Rectal smooth muscle tissue (tissue), 1 donor: ENCODE data around the gene CHRM3.
"Not testable (repeated sequence)": the region's sequence is repeated elsewhere in the genome, so short reads cannot be mapped to it uniquely, and the experiment has no call there.

Experiments
- H3K27ac ChIP-seq: one replicate; pipeline ENCODE4 v1.7.0; 2013; ENCODE audit warnings: low read depth, low read length, inconsistent platforms
- H3K27me3 ChIP-seq: one replicate; pipeline ENCODE4 v1.7.0; 2013; ENCODE audit warnings: low read length; ENCODE audit not compliant: control insufficient read depth, insufficient read depth
- H3K36me3 ChIP-seq: one replicate; pipeline ENCODE4 v1.7.0; 2013; ENCODE audit warnings: low read length; ENCODE audit not compliant: control insufficient read depth, insufficient read depth
- H3K4me1 ChIP-seq: one replicate; pipeline ENCODE4 v1.7.0; 2013; ENCODE audit warnings: low read length; ENCODE audit not compliant: control insufficient read depth, insufficient read depth
- H3K4me3 ChIP-seq: one replicate; pipeline ENCODE4 v1.7.0; 2013; ENCODE audit warnings: low read length
- H3K9ac ChIP-seq: one replicate; pipeline ENCODE4 v1.7.0; 2013; ENCODE audit warnings: low read length

The CHRM3 gene

DNA sequence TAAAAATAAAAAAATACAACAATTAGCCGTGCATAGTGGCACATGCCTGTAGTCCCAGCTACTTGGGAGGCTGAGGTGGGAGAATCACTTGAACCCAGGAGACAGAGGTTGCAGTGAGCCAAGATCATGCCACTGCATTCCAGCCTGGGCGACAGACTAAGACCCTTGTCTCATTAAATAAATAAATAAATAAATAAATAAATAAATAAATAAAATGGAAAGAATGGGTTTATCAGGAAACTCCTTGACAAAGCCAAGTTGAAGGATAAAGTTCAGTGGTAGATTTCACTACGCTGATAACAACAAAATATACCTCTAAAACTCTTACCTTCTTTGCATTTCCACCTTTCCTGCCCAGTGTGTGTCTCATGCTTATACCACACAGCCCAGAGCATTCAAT, 15.5 kb upstream of the CHRM3 start:
- not testable (repeated sequence) for H3K27me3 ChIP-seq, H3K9ac ChIP-seq, H3K4me1 ChIP-seq, H3K4me3 ChIP-seq, H3K36me3 ChIP-seq, H3K27ac ChIP-seq

DNA sequence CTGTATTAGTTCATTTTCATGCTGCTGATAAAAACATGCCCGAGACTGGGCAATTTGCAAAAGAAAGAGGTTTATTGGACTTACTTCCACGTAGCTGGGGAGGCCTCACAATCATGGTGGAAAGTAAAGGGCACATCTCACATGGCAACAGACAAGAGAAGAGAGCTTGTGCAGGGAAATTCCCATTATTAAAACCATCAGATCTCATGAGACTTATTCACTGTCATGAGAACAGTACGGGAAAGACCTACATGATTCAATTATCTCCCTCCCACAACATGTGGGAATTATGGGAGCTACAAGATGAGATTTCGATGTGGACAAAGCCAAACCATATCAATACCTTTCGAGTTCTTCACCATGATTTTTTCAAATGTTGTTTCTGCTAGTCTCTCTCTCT, 3.7 kb upstream of the CHRM3 start:
- Histone ChIP-seq H3K4me1 (no peaks in the 10 kb centered on the region), H3K9ac (no peak overlapping the region), H3K36me3 (no peaks in the 10 kb centered on the region)

DNA sequence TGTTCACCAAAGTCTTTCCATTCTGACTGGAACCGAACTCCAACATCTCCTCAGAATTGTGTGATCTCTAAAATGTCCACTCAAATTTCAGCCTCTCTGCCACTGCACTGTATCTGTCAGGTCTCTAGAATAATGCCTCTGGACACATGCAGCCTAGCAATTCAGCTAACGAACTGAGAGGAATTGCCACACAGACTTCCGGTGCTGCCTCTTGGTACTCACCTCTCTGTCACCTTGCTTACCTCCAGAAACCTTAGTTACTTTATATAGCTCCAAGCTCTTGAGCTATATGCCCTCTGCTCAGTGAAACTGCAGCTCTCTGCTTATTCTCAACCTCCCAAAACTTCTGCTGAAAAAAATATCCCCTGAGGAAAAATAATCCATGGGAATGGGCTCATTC, 2.7 kb upstream of the CHRM3 start:
- no peak overlapping the region for H3K9ac ChIP-seq
- H3K4me1 ChIP-seq = no peaks in the 10 kb centered on the region
- H3K27me3 ChIP-seq = no peaks in the 10 kb centered on the region

More for the DNA sequence above, 3.7 kb upstream of the CHRM3 start:
- H3K27me3 ChIP-seq = no peaks in the 10 kb centered on the region
- H3K27ac ChIP-seq = no peak overlapping the region
- H3K4me3 ChIP-seq = no peak overlapping the region

DNA sequence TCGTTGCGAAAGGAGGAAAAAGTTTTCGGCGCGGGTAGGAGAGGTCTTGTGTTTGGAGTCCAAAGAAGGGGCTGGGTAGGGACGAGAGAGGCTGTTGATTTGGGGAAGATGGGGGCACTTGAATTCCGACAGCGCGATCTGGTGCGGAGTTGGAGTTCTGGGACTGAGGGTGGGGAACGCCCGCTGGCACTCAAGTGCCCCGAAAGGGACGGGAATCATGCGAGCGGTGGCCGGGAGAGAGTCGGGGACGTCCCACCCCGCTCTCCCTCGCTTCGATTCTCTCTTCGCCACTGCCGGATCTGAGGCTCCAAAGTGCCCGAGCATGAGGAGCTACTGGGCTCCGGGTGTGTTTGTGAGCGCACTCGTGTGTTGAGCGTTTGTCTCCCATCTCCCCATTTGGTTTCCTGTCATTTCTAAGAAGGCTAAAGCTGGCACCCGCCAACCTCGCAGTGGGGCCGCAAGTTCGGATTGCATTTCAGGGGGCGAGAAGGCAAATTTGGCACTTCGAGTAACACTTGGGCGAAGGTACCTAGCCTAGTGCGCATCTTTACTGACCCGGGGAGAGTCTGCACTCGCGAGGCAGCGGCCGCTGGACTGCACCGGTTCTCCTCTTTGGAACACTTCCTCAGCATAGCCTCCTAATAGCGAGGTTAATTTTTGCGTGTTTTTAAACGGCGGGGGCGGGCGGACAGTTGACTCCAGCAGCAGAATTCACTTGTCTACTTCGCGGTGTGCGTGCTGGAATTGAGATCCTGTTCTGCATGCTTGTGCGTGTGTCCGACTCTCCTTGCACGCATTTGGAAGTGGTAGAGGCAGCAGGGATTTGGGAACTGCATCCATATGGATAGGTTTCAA, 1.2 kb downstream of the CHRM3 start:
- Histone ChIP-seq H3K36me3 (no peaks in the 10 kb centered on the region), H3K4me1 (no peaks in the 10 kb centered on the region), H3K27me3 (no peaks in the 10 kb centered on the region), H3K4me3 (peak overlapping the region; percentile 65), H3K9ac (peak overlapping the region; percentile 6), H3K27ac (peak overlapping the region; percentile 72)

More for the DNA sequence above, 2.7 kb upstream of the CHRM3 start:
- Histone ChIP-seq H3K27ac (no peak overlapping the region), H3K4me3 (no peak overlapping the region), H3K36me3 (no peaks in the 10 kb centered on the region)

DNA sequence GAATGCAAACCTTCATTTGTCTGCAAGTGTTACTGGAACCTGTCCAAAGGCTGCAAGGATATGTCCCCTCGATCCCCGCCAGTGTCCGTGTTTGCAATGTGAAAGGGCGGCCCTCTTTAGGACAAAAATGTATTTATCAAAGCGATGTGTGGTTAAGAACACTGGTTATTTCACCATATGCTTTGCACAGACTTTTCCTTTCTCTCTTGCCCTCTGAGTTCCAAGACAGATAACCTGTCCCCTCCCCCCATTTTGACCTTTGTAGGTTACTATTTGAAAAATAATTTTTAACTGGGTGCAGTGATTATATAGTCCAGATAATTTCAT, 1.8 kb downstream of the CHRM3 start:
- no peak overlapping the region for H3K9ac ChIP-seq
- H3K36me3 ChIP-seq = no peaks in the 10 kb centered on the region
- H3K4me1 ChIP-seq = no peaks in the 10 kb centered on the region
- H3K4me3 ChIP-seq = peak overlapping the region; percentile 65
- H3K27me3 ChIP-seq = no peaks in the 10 kb centered on the region
- H3K27ac ChIP-seq = peak overlapping the region; percentile 72

DNA sequence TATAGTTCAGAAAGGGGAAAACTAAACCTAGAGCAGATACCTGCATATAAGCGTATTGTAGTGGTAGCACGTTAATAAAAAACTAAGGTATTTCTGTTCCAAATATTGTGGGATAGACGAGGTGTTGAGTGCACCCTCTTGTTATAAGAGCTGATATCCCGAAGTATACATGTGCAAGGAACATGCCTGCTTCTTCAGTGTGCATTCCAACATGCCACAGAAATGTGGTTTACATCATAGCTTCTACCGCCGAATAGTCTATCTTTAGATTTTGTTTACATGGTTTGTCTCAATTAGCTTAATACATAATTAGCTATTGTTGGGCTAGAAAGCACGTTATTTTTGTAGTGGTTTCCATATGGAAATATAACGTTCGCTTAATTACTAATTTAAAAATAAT, 2.2 kb downstream of the CHRM3 start:
- no peak overlapping the region for H3K27ac ChIP-seq
- H3K27me3 ChIP-seq = no peaks in the 10 kb centered on the region
- no peaks in the 10 kb centered on the region for H3K36me3 ChIP-seq
- no peaks in the 10 kb centered on the region for H3K4me1 ChIP-seq
- peak overlapping the region; percentile 65 for H3K4me3 ChIP-seq
- no peak overlapping the region for H3K9ac ChIP-seq

DNA sequence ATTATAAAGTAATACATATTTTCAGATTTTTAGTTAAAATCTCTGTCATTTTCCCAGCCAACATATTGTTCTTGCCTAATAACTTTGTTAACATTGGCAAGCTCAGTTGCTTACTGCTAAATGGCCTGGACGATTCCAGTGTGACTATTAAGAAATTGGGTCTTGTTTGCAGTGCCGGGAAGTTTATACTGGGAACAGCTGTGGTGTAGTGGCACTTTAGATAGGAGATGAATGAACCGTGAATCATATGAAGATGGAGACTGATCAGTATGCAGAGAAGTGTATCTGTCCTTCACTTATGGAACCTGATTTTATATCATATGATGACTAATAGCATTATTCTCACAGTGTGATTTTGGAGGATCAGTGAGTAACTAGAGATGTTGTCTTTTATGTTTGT, 3.3 kb downstream of the CHRM3 start:
- no peak overlapping the region for H3K4me3 ChIP-seq

DNA sequence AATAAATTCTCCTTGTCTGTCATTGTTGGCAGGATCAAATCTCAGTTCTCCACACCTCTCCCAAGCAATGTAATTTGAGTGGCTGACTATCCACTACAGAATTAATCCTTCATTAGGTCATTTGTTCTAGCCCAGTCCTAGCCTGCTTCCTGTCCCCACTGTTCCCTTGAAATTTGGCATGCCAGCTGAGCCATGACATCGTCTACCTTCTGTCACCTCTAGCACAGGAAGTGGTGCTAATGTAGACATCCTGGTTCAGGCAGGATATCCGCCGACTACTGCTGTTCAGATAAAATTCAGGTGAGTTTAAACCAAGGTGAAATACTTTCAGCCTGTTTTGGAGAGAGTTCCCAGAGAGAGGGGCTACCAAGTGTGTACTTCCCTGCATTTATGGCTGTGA, 5.9 kb downstream of the CHRM3 start:
- Histone ChIP-seq H3K4me3 (no peak overlapping the region), H3K27me3 (no peaks in the 10 kb centered on the region), H3K9ac (no peak overlapping the region), H3K36me3 (no peaks in the 10 kb centered on the region), H3K4me1 (peaks cover 3% of the 10 kb centered on the region), H3K27ac (no peak overlapping the region)

More for the DNA sequence above, 3.3 kb downstream of the CHRM3 start:
- Histone ChIP-seq H3K9ac (no peak overlapping the region), H3K27me3 (no peaks in the 10 kb centered on the region), H3K36me3 (no peaks in the 10 kb centered on the region), H3K27ac (no peak overlapping the region), H3K4me1 (peaks cover 3% of the 10 kb centered on the region)

DNA sequence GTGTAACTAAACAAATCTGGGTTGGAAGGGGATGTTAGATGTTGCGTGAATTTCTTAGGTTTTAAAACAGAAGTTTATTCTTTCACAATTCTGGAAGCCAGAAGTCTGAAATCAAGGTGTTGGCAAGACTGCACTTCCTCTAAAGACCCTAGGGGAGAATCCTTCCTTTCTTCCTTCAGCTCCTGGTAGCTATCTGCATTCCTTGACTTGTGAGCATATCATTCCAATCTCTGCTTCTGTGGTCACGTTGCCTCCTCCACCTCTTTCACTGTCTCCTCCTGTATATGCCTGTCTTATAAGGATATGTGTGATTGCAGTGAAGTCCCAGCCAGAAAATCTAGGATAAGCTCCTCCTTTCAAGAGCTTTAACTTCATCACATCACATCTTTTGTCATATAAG, 7.7 kb downstream of the CHRM3 start:
- Histone ChIP-seq H3K36me3 (no peaks in the 10 kb centered on the region), H3K4me3 (no peak overlapping the region), H3K9ac (no peak overlapping the region), H3K27me3 (no peaks in the 10 kb centered on the region), H3K27ac (no peak overlapping the region), H3K4me1 (peaks cover 3% of the 10 kb centered on the region)

DNA sequence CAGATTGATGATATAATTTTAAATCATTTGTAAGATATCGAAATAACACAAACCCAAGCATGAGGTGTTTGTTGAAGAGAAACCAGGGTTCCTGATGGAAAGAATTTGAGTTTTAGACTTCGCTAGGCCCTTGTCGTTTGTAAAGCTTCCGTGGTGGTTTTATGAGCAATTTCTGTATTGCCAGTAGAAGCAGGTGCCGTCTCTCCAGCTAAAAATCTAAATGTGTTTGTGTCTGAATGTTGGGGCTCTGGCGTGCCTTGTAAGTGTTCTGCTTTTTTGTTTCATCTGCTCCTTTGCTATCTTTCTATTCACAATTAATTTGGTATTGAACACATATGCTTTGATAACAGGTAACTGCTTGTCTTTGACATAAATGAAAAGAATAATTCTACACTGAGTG, 27.5 kb downstream of the CHRM3 start:
- Histone ChIP-seq H3K27ac (peak overlapping the region; percentile 44), H3K4me3 (no peak overlapping the region), H3K9ac (no peak overlapping the region)

DNA sequence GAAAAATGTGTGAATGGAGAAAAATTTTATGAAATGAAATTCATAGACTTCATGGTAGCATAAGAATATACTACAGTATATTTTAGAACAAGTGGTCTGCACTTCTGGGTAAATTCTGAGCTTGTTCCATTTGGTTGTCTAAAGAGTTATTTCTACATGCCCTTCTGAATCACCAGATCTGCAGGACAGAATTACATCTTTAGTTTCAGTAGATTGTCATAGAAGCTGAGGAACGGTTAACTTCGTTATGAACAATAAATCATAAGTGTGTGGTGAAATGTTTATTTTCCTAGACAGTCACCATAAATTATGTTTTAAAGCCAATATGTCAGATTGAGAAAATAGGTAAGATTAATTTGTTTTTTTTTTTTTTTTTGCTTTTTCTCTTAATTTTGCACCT, 30.9 kb downstream of the CHRM3 start:
- Histone ChIP-seq H3K9ac (no peak overlapping the region), H3K4me3 (no peak overlapping the region), H3K4me1 (peaks cover 15% of the 10 kb centered on the region), H3K27me3 (no peaks in the 10 kb centered on the region), H3K36me3 (no peaks in the 10 kb centered on the region), H3K27ac (no peak overlapping the region)

More for the DNA sequence above, 27.5 kb downstream of the CHRM3 start:
- Histone ChIP-seq H3K27me3 (no peaks in the 10 kb centered on the region), H3K4me1 (peaks cover 15% of the 10 kb centered on the region), H3K36me3 (no peaks in the 10 kb centered on the region)

DNA sequence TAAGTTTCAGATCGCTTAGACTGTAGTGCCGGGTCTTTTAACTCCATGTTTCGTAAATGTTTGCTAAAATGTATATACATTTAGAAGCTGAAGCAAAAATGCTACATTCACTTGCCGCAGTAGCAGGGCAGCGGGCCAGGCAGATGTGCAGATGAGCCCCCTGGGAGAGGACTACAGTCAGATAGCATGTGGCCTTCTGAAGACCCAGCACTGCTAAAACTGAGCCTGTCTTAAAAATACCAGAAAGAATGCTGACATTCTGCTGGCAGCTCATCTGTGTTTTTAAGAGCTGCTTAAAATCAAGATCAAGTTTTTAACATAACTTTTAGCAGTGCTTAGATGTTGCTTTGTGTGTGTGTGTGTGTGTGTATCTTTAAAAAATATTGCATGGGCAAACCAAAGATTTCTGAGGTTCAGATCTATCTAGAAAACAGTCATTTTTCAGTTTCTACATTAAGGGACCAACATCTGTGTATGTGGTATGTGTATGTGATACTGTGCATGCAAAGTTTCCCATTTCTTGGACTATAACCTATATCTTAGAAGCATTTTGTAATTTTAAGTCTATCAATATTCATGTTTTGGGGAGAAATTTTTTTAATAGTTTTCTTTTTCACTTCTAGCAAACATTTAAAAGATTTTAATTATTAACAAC, 31.7 kb downstream of the CHRM3 start:
- Histone ChIP-seq H3K4me1 (peaks cover 15% of the 10 kb centered on the region), H3K9ac (no peak overlapping the region), H3K4me3 (no peak overlapping the region), H3K36me3 (no peaks in the 10 kb centered on the region), H3K27me3 (no peaks in the 10 kb centered on the region), H3K27ac (peak overlapping the region; percentile 42)

DNA sequence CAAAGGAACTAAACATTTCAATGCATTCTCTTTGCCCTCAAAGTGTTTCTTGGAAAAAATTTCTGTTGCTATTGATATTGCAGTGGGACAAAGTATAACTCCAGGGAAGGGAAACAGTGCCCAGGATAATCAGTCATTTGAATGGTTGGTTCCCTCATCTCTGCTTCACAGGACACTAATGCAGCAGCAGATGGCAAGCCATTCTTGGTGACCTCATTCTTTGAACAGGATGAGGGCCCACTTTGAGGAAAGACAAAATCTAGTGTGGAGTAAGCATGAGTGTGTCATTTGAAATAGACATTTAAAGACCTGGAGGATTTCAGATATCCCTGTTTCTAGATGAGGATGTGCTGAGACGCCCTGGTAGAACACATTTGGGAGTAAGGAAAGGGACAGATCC, 32.3 kb downstream of the CHRM3 start:
- Histone ChIP-seq H3K27me3 (no peaks in the 10 kb centered on the region), H3K4me1 (peaks cover 15% of the 10 kb centered on the region), H3K9ac (no peak overlapping the region), H3K4me3 (no peak overlapping the region), H3K36me3 (no peaks in the 10 kb centered on the region), H3K27ac (peak overlapping the region; percentile 46)
